GM18498 (cell line): ENCODE results near the gene GBP7.
A peak's percentile ranks its signal among the peaks of the same experiment; 100 is the strongest.
"Not testable (repeated sequence)": the region's sequence is repeated elsewhere in the genome, so short reads cannot be mapped to it uniquely, and the experiment has no call there.

Experiments used
- ATAC-seq: cut with Tn5 transposase; IDR thresholded peaks from one replicate; pipeline ENCODE4 v1.9.1; 2021; ENCODE audit warnings: mild to moderate bottlenecking, moderate library complexity; ENCODE audit not compliant: unreplicated experiment

Gene GBP7

GRCh38 chr1:89175601-89176256, at the start of gene GBP7:
Gene GBP7 (minus strand): TSS chr1:89176003. CDS start chr1:89171935, 4,068 bp downstream.
- ATAC-seq = no peak

- ATAC-seq = no peak
Observed at GRCh38 chr1:89221341-89221740, 45.5 kb upstream of the GBP7 start.

- not testable (repeated sequence) for ATAC-seq
Observed at GRCh38 chr1:89219851-89220250, 44.0 kb upstream of the GBP7 start.

GRCh38 chr1:89218941-89219340, 43.1 kb upstream of the GBP7 start:
- ATAC-seq = not testable (repeated sequence)

GRCh38 chr1:89213347-89213746, 37.5 kb upstream of the GBP7 start:
- no peak for ATAC-seq

GRCh38 chr1:89211035-89211634, 35.3 kb upstream of the GBP7 start:
- ATAC-seq = no peak

GRCh38 chr1:89206373-89206772, 30.6 kb upstream of the GBP7 start:
- no peak for ATAC-seq

DNA sequence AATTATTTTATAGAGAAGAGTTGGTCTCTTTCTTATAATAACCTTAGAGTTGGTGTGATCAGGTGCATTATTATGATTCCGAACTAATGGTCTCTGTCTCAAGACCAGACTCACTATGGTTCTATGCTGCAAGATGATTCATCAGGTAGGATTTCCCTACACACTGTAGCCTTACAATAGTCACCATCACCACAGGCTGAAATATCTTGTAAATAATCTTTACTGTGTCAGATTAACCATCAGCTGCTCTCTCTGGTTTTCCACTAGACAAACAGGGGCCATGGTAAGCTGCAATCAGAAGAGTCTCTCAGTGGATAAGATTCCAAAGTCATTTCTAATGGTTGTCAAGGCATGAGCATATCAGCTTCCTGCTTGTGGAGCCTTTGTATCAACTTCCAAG, 27.4 kb upstream of the GBP7 start:
- no peak for ATAC-seq

DNA sequence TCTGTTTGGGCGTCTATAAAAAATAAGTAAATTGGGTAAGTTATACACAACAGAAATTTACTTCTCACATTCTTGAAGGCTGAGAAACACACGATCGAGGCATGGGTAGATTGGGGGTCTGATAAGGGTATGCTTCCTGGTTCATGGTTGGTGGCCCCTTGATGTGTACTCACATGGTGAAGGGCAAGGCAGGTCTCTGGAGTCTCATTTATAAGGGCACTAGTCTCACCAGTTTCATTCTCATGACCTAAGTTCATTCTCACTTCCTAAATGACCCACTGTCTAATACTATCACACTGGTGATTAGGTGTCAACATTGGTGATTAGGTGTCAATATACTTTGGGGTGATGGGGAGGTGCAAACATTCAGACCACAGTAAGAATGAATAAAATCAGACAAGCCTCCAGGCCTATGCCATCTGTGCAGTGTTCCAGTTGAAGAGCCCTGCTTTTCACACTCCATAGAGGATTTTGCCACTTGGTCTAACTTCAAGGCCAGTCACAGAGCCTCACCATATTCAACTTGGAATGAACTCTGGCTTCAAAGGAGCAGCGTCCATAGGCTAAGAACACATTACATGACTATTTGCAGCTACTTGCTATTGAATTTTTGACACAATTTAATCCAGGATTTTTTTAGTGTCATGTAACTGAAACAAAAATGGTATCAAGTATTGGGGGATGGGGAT, 25.4 kb upstream of the GBP7 start:
- ATAC-seq = peak; percentile 81

- ATAC-seq = no peak
Observed at GRCh38 chr1:89200663-89201062, 24.9 kb upstream of the GBP7 start.

- no peak for ATAC-seq
Observed at GRCh38 chr1:89199525-89200031, 23.8 kb upstream of the GBP7 start.

- peak; percentile 40 for ATAC-seq
Observed at GRCh38 chr1:89198491-89199072, 22.8 kb upstream of the GBP7 start, which contains the start of gene GBP4. Gene GBP4 (minus strand): TSS chr1:89198942. CDS start chr1:89198834, 108 bp downstream.

DNA sequence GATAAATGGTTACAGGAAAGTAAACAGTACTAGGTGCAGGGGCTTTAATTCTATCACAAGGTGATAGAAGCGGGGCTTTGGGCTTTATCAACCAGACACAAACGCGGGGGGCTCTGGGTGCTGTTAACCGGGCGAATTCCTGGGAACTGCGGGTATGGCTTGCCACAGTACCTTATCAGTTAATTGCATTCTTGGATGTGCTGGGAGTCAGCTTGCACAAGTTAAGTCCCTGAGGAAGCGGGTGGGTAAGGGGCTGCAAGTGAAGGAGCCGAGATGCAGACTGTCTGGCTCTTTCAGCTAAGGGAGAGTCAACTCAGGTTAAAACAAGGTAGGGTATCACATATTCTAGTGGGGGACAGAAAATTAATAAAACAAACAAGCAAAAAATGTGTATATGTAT, 22.3 kb upstream of the GBP7 start:
- ATAC-seq = no peak

GRCh38 chr1:89195476-89195875, 19.7 kb upstream of the GBP7 start:
- ATAC-seq = no peak

DNA sequence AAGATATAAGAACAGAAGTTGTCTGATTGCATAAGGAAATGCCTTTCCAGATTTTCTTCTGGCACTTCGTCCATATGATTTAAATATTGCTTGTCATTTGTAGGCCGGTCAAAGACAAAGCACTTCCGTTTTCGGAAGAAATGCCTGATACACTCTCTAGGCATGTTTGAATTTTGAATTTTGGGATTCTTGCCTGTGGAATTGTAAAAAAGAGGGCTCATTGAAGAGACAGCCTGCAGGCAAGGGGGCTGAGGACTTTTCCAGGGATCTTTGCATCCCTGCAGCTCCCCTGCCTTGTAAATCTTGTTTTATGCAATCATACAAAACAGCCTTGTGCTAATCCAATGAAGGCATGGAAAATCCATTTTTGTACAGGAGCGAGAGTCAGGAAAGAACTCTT, 15.5 kb upstream of the GBP7 start:
- ATAC-seq = no peak

DNA sequence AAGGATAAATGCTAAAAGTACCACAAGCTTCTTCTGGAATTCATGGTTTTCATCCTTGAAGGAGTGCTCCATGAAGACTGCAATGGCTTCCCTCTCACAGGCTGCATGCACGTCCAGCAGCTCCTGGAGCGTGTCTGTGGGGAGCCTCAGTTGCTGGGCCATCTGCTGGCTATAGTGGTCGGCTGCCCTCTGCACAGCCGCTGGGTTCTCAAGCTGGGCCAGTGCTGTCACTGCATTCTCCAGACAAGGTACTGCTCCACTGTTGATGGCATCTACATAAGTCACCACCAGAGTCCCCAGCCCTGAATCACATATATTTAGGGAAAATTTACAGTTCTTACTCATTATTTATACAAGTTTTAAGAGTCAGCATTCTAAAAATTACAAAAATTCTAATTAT, 14.2 kb upstream of the GBP7 start:
- no peak for ATAC-seq

DNA sequence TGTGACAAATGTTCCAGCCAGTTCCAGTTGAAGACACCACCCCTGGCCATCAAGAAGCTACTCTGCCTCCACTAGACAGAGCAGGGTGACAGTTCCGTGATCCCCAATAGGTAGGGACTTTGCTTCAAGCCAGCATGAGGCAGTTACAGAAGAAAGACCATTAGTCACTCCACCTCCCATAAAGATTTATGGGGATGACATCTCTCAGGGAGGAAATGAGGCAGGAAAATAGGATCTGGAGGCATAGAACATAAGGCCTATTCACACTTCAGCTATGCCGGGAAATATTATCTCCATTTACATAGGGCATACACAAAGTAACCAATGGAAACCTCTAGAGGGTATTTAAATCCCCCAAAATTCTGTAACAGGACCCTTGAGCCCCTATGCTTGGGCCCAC, 3.5 kb upstream of the GBP7 start:
- ATAC-seq = no peak

DNA sequence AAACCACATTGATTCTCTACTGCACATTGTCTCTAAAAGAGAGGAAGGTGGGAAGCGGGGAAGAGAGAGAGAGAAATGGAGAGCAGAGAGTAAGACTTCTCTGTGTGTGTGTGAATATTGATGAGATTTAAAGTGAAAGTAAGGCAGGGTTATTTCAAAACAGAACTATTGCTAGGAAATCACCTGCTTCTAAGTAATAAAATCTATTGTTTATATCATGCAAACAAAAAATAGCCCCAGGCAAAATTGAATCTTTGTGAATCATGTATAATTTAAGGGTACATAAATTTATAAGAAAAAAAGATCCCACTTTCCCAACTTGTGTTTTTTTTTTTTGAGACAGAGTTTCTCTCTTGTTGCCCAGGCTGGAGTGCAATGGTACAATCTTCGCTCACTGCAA, 1.2 kb upstream of the GBP7 start:
- ATAC-seq = no peak

- ATAC-seq = no peak
Observed at GRCh38 chr1:89174491-89174890, 1.3 kb downstream of the GBP7 start.

GRCh38 chr1:89172468-89173143, 3.2 kb downstream of the GBP7 start:
- no peak for ATAC-seq

DNA sequence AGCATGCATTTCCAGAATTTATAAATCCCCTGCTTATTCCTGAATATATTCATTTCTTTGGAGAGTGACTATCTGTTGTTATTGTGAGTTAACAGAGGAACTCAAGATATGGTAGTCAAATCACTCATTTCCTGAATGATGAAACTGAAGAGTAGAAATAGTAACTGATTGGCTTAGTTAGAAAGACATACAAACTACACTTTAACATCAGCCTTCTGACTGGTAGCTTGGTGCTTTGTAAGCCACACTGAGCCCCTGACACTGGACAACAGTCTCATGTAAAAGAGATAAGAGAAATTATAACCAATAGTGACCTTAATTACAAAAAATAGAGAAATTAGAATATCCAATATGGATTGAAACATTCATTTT, 4.8 kb downstream of the GBP7 start:
- ATAC-seq = no peak
